OCI-LY1 (cell line): Measurements from ENCODE around the gene PLOD2.

Experiments
- CTCF ChIP-seq: fragments of 200-600 bp; sonication (generic), shearing (Covaris generic); IDR thresholded peaks from 2 replicates; pipeline ENCODE4 v1.5.1; 2017; ENCODE audit warnings: mild to moderate bottlenecking, antibody characterized with exemption, low read length, moderate library complexity, mixed read lengths
- EZH2 ChIP-seq: fragments of 200-600 bp; sonication (generic), shearing (Covaris generic); IDR thresholded peaks from 2 replicates; pipeline ENCODE4 v1.8.0; 2017; ENCODE audit warnings: borderline replicate concordance, mixed run types, mild to moderate bottlenecking, antibody characterized with exemption, low read length, moderate library complexity, mixed read lengths

- peak; percentile 18; the same call in 1 of the 2 replicates for TF ChIP-seq CTCF
- no peak for TF ChIP-seq EZH2
These were observed 12.5 kb downstream of the PLOD2 start for GRCh38 chr3:146148468-146148931.
